NCI-H2196 (cell line): ENCODE measurements around the gene NCR1.
"Not testable (repeated sequence)": the region's sequence is repeated elsewhere in the genome, so short reads cannot be mapped to it uniquely, and the experiment has no call there.

Source experiments
- DNase-seq: peaks from one replicate; lab custom pipeline; 2025; ENCODE audit not compliant: unreplicated experiment; lab: John Stamatoyannopoulos, UW

The NCR1 gene

GRCh38 chr19:54905803-54906511 lies at the start of gene NCR1:
Gene NCR1 (plus strand): TSS chr19:54906148. CDS start chr19:54906188, 40 bp downstream.
- no peak for DNase-seq

GRCh38 chr19:54858476-54858875 lies 47.5 kb upstream of the NCR1 start:
- not testable (repeated sequence) for DNase-seq

GRCh38 chr19:54859421-54859820 lies 46.5 kb upstream of the NCR1 start:
- not testable (repeated sequence) for DNase-seq

- DNase-seq = not testable (repeated sequence)
These were observed 42.5 kb upstream of the NCR1 start for GRCh38 chr19:54863459-54863858.

- DNase-seq = no peak
These were observed 34.3 kb upstream of the NCR1 start for GRCh38 chr19:54871696-54872095.

- no peak for DNase-seq
These were observed 32.0 kb upstream of the NCR1 start, which contains the start of gene FCAR for GRCh38 chr19:54873990-54874389. Gene FCAR (plus strand): TSS chr19:54874235. CDS start chr19:54874290, 55 bp downstream.

- no peak for DNase-seq
These were observed 30.4 kb upstream of the NCR1 start for GRCh38 chr19:54875506-54875905.

- no peak for DNase-seq
These were observed 28.5 kb upstream of the NCR1 start for GRCh38 chr19:54877471-54877870.

- no peak for DNase-seq
These were observed 24.1 kb upstream of the NCR1 start for GRCh38 chr19:54881884-54882283.

GRCh38 chr19:54882758-54883157 lies 23.2 kb upstream of the NCR1 start:
- DNase-seq = no peak

- no peak for DNase-seq
These were observed 22.7 kb upstream of the NCR1 start for GRCh38 chr19:54883228-54883627.

GRCh38 chr19:54888239-54888638 lies 17.7 kb upstream of the NCR1 start:
- DNase-seq = no peak

GRCh38 chr19:54889566-54889965 lies 16.4 kb upstream of the NCR1 start:
- DNase-seq = no peak

GRCh38 chr19:54893406-54893805 lies 12.5 kb upstream of the NCR1 start:
- DNase-seq = no peak

- DNase-seq = not testable (repeated sequence)
These were observed 11.8 kb upstream of the NCR1 start for GRCh38 chr19:54894106-54894505.

GRCh38 chr19:54896036-54896435 lies 9.9 kb upstream of the NCR1 start:
- DNase-seq = no peak

GRCh38 chr19:54898685-54899084 lies 7.3 kb upstream of the NCR1 start:
- not testable (repeated sequence) for DNase-seq

- not testable (repeated sequence) for DNase-seq
These were observed 6.3 kb upstream of the NCR1 start for GRCh38 chr19:54899646-54900045.

GRCh38 chr19:54901153-54901552 lies 4.8 kb upstream of the NCR1 start:
- DNase-seq = not testable (repeated sequence)

- no peak for DNase-seq
These were observed 3.9 kb upstream of the NCR1 start for GRCh38 chr19:54902061-54902460.

- DNase-seq = no peak
These were observed 2.6 kb upstream of the NCR1 start for GRCh38 chr19:54903303-54903702.

- DNase-seq = not testable (repeated sequence)
These were observed 1.7 kb upstream of the NCR1 start for GRCh38 chr19:54904261-54904660.

GRCh38 chr19:54905421-54905802 lies 536 bp upstream of the NCR1 start:
- DNase-seq = no peak
